Stimulated activated effector memory CD8-positive, alpha-beta T cell treated with anti-CD3 and anti-CD28 coated beads, Interleukin-12 subunit alpha, Interleukin-12 subunit beta, amount 100 ng/mL, for 72 hours (primary cell): ENCODE measurements around the gene FOXO4.
"Not testable (repeated sequence)": the region's sequence is repeated elsewhere in the genome, so short reads cannot be mapped to it uniquely, and the experiment has no call there.

Experiments used
- ATAC-seq: fragments of 150-1000 bp; cut with Tn5 transposase; 2 replicates; pipeline ENCODE4 v1.10.0; 2021
- DNase-seq, 2 donors: peaks; one replicate each; pipeline ENCODE4 v3.0.0; 2021 to 2022; ENCODE audit warnings: low spot score in 2 of 2
- H3K27ac Mint-ChIP-seq: one replicate; pipeline ENCODE4 v1.8.0; 2022; ENCODE audit warnings: mild to moderate bottlenecking, mixed read lengths
- H3K36me3 Mint-ChIP-seq: one replicate; pipeline ENCODE4 v1.8.0; 2022; ENCODE audit warnings: mild to moderate bottlenecking, mixed read lengths
- H3K4me1 Mint-ChIP-seq: one replicate; pipeline ENCODE4 v1.8.0; 2022; ENCODE audit warnings: mixed read lengths
- H3K4me3 Mint-ChIP-seq: one replicate; pipeline ENCODE4 v1.8.0; 2022; ENCODE audit warnings: mild to moderate bottlenecking, mixed read lengths
- H3K9me3 Mint-ChIP-seq: one replicate; pipeline ENCODE4 v1.8.0; 2022; ENCODE audit warnings: mixed read lengths

FOXO4 gene

GRCh38 chrX:71095555-71095980, at the start of gene FOXO4:
FOXO4 (plus strand) TSS chrX:71095851; CDS start chrX:71096529, 678 bp downstream.
- Mint-ChIP-seq H3K4me3 (peak within 1 kb of the TSS; percentile 90), H3K27ac (peak within 1 kb of the TSS; percentile 94), H3K4me1 (peaks cover 35% of the 10 kb centered on the region), H3K9me3 (no peaks in the 10 kb centered on the region), H3K36me3 (peaks cover 8% of the 10 kb centered on the region)
- DNase-seq (peak; percentile 69 to 87), ATAC-seq (peak; percentile 92)

GRCh38 chrX:71047891-71048290, 47.8 kb upstream of the FOXO4 start:
- not testable (repeated sequence) for H3K4me1 Mint-ChIP-seq, H3K9me3 Mint-ChIP-seq, H3K4me3 Mint-ChIP-seq, H3K27ac Mint-ChIP-seq, DNase-seq, H3K36me3 Mint-ChIP-seq, ATAC-seq

- H3K36me3 Mint-ChIP-seq = peaks cover 20% of the 10 kb centered on the region
- no peaks in the 10 kb centered on the region for H3K9me3 Mint-ChIP-seq
- peaks cover 6% of the 10 kb centered on the region for H3K4me1 Mint-ChIP-seq
- DNase-seq (no peak), ATAC-seq (no peak)
- peak overlapping the region; percentile 47 for H3K4me3 Mint-ChIP-seq
- H3K27ac Mint-ChIP-seq = no peak overlapping the region
These were observed 42.9 kb upstream of the FOXO4 start for GRCh38 chrX:71052721-71053120.

- peaks cover 11% of the 10 kb centered on the region for H3K4me1 Mint-ChIP-seq
- H3K4me3 Mint-ChIP-seq = peak overlapping the region; percentile 47
- H3K9me3 Mint-ChIP-seq = no peaks in the 10 kb centered on the region
- H3K36me3 Mint-ChIP-seq = peaks cover 25% of the 10 kb centered on the region
- DNase-seq = no peak
- H3K27ac Mint-ChIP-seq = no peak overlapping the region
- ATAC-seq = peak; percentile 57
These were observed 42.4 kb upstream of the FOXO4 start for GRCh38 chrX:71053217-71053621.

- no peak for ATAC-seq
- DNase-seq = no peak
- Mint-ChIP-seq H3K4me3 (no peak overlapping the region), H3K36me3 (peaks cover 56% of the 10 kb centered on the region), H3K4me1 (peaks cover 35% of the 10 kb centered on the region), H3K9me3 (no peaks in the 10 kb centered on the region), H3K27ac (no peak overlapping the region)
These were observed 38.8 kb upstream of the FOXO4 start for GRCh38 chrX:71056867-71057266.

- Mint-ChIP-seq H3K4me1 (peaks cover 35% of the 10 kb centered on the region), H3K9me3 (no peaks in the 10 kb centered on the region), H3K4me3 (peak overlapping the region; percentile 28), H3K36me3 (peaks cover 67% of the 10 kb centered on the region), H3K27ac (peak overlapping the region; percentile 5)
- no peak for ATAC-seq
- DNase-seq = no peak
These were observed 37.7 kb upstream of the FOXO4 start for GRCh38 chrX:71057848-71058530.

- Mint-ChIP-seq H3K4me1 (peaks cover 43% of the 10 kb centered on the region), H3K4me3 (no peak overlapping the region), H3K27ac (peak overlapping the region; percentile 71), H3K36me3 (peaks cover 82% of the 10 kb centered on the region), H3K9me3 (no peaks in the 10 kb centered on the region)
- ATAC-seq (no peak), DNase-seq (no peak)
These were observed 35.5 kb upstream of the FOXO4 start for GRCh38 chrX:71060127-71060526.

GRCh38 chrX:71067089-71067488, 28.6 kb upstream of the FOXO4 start:
- peaks cover 12% of the 10 kb centered on the region for H3K4me1 Mint-ChIP-seq
- ATAC-seq (no peak), DNase-seq (no peak)
- H3K36me3 Mint-ChIP-seq = peaks cover 40% of the 10 kb centered on the region
- H3K4me3 Mint-ChIP-seq = peak overlapping the region; percentile 94
- H3K9me3 Mint-ChIP-seq = no peaks in the 10 kb centered on the region
- peak overlapping the region; percentile 94 for H3K27ac Mint-ChIP-seq

- ATAC-seq (no peak), DNase-seq (peak in 1 of 2 donors; percentile 48)
- Mint-ChIP-seq H3K9me3 (no peaks in the 10 kb centered on the region), H3K4me3 (peak overlapping the region; percentile 94), H3K36me3 (peaks cover 34% of the 10 kb centered on the region), H3K27ac (peak overlapping the region; percentile 94), H3K4me1 (peaks cover 12% of the 10 kb centered on the region)
These were observed 28.0 kb upstream of the FOXO4 start for GRCh38 chrX:71067712-71068043.

- Mint-ChIP-seq H3K9me3 (no peaks in the 10 kb centered on the region), H3K4me3 (peak within 1 kb of the TSS; percentile 94), H3K4me1 (peaks cover 12% of the 10 kb centered on the region), H3K36me3 (peaks cover 29% of the 10 kb centered on the region), H3K27ac (peak within 1 kb of the TSS; percentile 94)
- DNase-seq = peak; percentile 69 to 89
- ATAC-seq = peak; percentile 97
These were observed 27.4 kb upstream of the FOXO4 start, which contains the start of gene SNX12 for GRCh38 chrX:71068044-71068918. SNX12 (minus strand) TSS chrX:71068334; CDS start chrX:71068306, 28 bp downstream.

GRCh38 chrX:71070531-71070930, 25.1 kb upstream of the FOXO4 start:
- Mint-ChIP-seq H3K36me3 (peaks cover 14% of the 10 kb centered on the region), H3K4me3 (no peak overlapping the region), H3K9me3 (no peaks in the 10 kb centered on the region), H3K4me1 (peaks cover 5% of the 10 kb centered on the region), H3K27ac (no peak overlapping the region)
- ATAC-seq (no peak), DNase-seq (no peak)

GRCh38 chrX:71081330-71082123, 14.1 kb upstream of the FOXO4 start:
- Mint-ChIP-seq H3K4me3 (no peak overlapping the region), H3K27ac (no peak overlapping the region), H3K9me3 (no peaks in the 10 kb centered on the region), H3K4me1 (no peaks in the 10 kb centered on the region), H3K36me3 (no peaks in the 10 kb centered on the region)
- DNase-seq = no peak
- ATAC-seq = peak; percentile 45

- ATAC-seq = no peak
- no peaks in the 10 kb centered on the region for H3K9me3 Mint-ChIP-seq
- H3K27ac Mint-ChIP-seq = no peak overlapping the region
- no peak for DNase-seq
- no peaks in the 10 kb centered on the region for H3K4me1 Mint-ChIP-seq
- H3K4me3 Mint-ChIP-seq = no peak overlapping the region
- H3K36me3 Mint-ChIP-seq = no peaks in the 10 kb centered on the region
These were observed 13.5 kb upstream of the FOXO4 start for GRCh38 chrX:71082124-71082647.

GRCh38 chrX:71082822-71083221, 12.8 kb upstream of the FOXO4 start:
- no peak for DNase-seq
- Mint-ChIP-seq H3K36me3 (no peaks in the 10 kb centered on the region), H3K4me3 (no peak overlapping the region), H3K9me3 (no peaks in the 10 kb centered on the region), H3K27ac (no peak overlapping the region), H3K4me1 (no peaks in the 10 kb centered on the region)
- no peak for ATAC-seq

GRCh38 chrX:71085900-71086299, 9.8 kb upstream of the FOXO4 start:
- Mint-ChIP-seq H3K4me3 (no peak overlapping the region), H3K27ac (no peak overlapping the region), H3K9me3 (no peaks in the 10 kb centered on the region), H3K4me1 (no peaks in the 10 kb centered on the region), H3K36me3 (no peaks in the 10 kb centered on the region)
- ATAC-seq (no peak), DNase-seq (no peak)
